HEK293T (cell line): ENCODE measurements around the gene CERS3.

Source experiments
- CTCF ChIA-PET: fragments of 350-600 bp; formaldehyde crosslinking; extraction: SDS; loops from one replicate; lab custom pipeline; 2021; ENCODE audit warnings: antibody characterized with exemption, inconsistent platforms; lab: Yijun Ruan, JAX
- POLR2A ChIA-PET: fragments of 350-600 bp; formaldehyde crosslinking; extraction: SDS; loops from one replicate; lab custom pipeline; 2020; ENCODE audit warnings: antibody characterized with exemption, inconsistent platforms; lab: Yijun Ruan, JAX
- DNase-seq: peaks from one replicate; pipeline ENCODE4 v3.0.0; 2012; ENCODE audit warnings: mixed read lengths; ENCODE audit errors: extremely low spot score
- ARNT ChIP-seq: fragments of 450-650 bp; IDR thresholded peaks from 2 replicates; pipeline ENCODE4 v1.6.1; 2017; ENCODE audit warnings: mild to moderate bottlenecking
- BHLHE40 ChIP-seq: fragments of 450-650 bp; IDR thresholded peaks from 2 replicates; pipeline ENCODE4 v1.6.1; 2016; ENCODE audit warnings: mild to moderate bottlenecking, moderate library complexity, borderline replicate concordance
- CTBP1 ChIP-seq: fragments of 450-650 bp; IDR thresholded peaks from 2 replicates; pipeline ENCODE4 v1.6.1; 2016; ENCODE audit warnings: borderline replicate concordance
- ELF4 ChIP-seq: fragments of 450-650 bp; IDR thresholded peaks from 2 replicates; pipeline ENCODE4 v1.6.1; 2017; ENCODE audit warnings: antibody characterized with exemption
- FOXA1 ChIP-seq: fragments of 450-650 bp; IDR thresholded peaks from 2 replicates; pipeline ENCODE4 v1.6.1; 2016; ENCODE audit warnings: mild to moderate bottlenecking
- FOXK2 ChIP-seq: fragments of 450-650 bp; IDR thresholded peaks from 2 replicates; pipeline ENCODE4 v1.6.1; 2016; ENCODE audit warnings: mild to moderate bottlenecking
- FOXM1 ChIP-seq: fragments of 450-650 bp; IDR thresholded peaks from 2 replicates; pipeline ENCODE4 v1.6.1; 2017; ENCODE audit warnings: mild to moderate bottlenecking, borderline replicate concordance
- HDGF ChIP-seq: fragments of 450-650 bp; IDR thresholded peaks from 2 replicates; pipeline ENCODE4 v1.6.1; 2017; ENCODE audit warnings: antibody characterized with exemption, borderline replicate concordance
- L3MBTL2 ChIP-seq: fragments of 450-650 bp; conservative IDR thresholded peaks from 2 replicates; pipeline ENCODE4 v1.6.1; 2016; ENCODE audit warnings: mild to moderate bottlenecking
- LEF1 ChIP-seq: fragments of 450-650 bp; IDR thresholded peaks from 2 replicates; pipeline ENCODE4 v1.6.1; 2017; ENCODE audit warnings: mild to moderate bottlenecking, borderline replicate concordance
- NFRKB ChIP-seq: fragments of 450-650 bp; IDR thresholded peaks from 2 replicates; pipeline ENCODE4 v1.6.1; 2016; ENCODE audit warnings: mild to moderate bottlenecking, moderate library complexity
- PKNOX1 ChIP-seq: fragments of 450-650 bp; IDR thresholded peaks from 2 replicates; pipeline ENCODE4 v1.6.1; 2016
- SP1 ChIP-seq: fragments of 450-650 bp; IDR thresholded peaks from 2 replicates; pipeline ENCODE4 v1.6.1; 2017
- SUZ12 ChIP-seq: fragments of 450-650 bp; IDR thresholded peaks from 2 replicates; pipeline ENCODE4 v1.6.1; 2016; ENCODE audit warnings: mild to moderate bottlenecking
- TARDBP ChIP-seq: fragments of 450-650 bp; IDR thresholded peaks from 2 replicates; pipeline ENCODE4 v1.6.1; 2016
- ZNF384 ChIP-seq: fragments of 450-650 bp; IDR thresholded peaks from 2 replicates; pipeline ENCODE4 v1.6.1; 2016

The CERS3 gene

DNA sequence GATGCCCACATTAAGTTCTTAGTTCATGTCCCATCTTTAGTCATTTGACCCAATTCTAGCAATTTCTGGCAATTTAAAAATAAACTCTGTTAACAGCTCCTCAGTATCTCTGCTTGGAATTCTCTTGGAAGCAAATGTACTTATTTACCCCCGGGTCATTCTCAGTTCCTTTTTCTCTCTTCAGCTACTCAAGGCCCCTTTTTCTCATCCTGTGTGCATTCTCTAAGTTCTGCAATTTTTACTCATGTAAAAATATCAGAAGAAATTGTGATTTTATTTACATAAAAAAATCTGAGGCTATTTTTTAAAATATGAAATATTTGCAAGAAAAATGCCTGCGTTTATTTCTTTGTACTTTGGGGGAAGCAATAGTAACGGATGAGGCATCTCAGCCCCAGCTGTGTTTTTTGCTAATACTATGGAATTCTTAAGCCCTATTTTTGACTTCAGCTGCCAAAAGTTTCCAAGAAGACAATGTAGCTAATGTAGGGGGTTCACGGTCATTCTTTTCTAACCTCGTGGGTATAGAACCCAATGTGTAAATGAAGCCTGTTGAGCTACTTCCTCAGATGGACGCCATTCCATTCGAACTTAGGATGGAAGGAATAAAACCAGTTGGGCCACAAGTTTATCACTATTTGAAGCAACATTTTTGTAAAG, 20.0 kb downstream of the CERS3 start:
- CTCF ChIA-PET = no interaction called here
- TF ChIP-seq CTBP1 (no peak), LEF1 (no peak), FOXK2 (no peak), SUZ12 (no peak), L3MBTL2 (no peak), PKNOX1 (no peak), NFRKB (no peak), TARDBP (no peak), ELF4 (no peak), ZNF384 (no peak), BHLHE40 (no peak), ARNT (no peak), HDGF (no peak)
- POLR2A ChIA-PET = no interaction called here
- no peak for DNase-seq

DNA sequence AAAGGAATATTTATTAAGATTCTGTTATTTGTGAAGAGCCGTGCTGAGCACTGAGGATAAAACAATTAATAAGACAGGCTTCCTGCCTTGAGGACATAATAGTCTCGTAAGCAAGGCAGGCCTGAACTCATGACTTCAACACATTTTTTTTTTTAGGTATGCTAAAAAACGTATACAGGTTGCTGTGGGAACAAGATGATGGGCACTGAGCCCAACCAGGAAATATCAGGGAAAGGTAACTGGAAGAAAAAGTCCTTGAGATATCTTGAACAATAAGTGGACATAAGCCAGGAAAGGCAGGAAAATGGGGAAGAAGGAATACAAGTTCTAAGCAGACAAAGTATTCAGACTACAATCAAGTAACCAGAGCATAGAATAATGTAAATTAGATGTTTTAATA, 26.1 kb downstream of the CERS3 start:
- no peak for TF ChIP-seq FOXM1
- no peak for TF ChIP-seq NFRKB
- TF ChIP-seq PKNOX1 = no peak
- no peak for TF ChIP-seq FOXA1
- TF ChIP-seq SP1 = no peak
- TF ChIP-seq TARDBP = no peak
- TF ChIP-seq SUZ12 = no peak
- no peak for DNase-seq
- POLR2A ChIA-PET = no interaction called here
- CTCF ChIA-PET = no interaction called here

- no peak for DNase-seq
- ChIA-PET POLR2A (no interaction called here), CTCF (no interaction called here)
- TF ChIP-seq HDGF (no peak), TARDBP (no peak), BHLHE40 (no peak), SUZ12 (no peak), ELF4 (no peak)
Observed at GRCh38 chr15:100501117-100501516, 27.6 kb downstream of the CERS3 start.

GRCh38 chr15:100500226-100500990, 28.3 kb downstream of the CERS3 start:
- DNase-seq = no peak
- POLR2A ChIA-PET = no interaction called here
- TF ChIP-seq ARNT (no peak), L3MBTL2 (no peak), HDGF (no peak), FOXA1 (no peak), NFRKB (no peak), TARDBP (no peak), FOXM1 (no peak)
- CTCF ChIA-PET = no interaction called here

DNA sequence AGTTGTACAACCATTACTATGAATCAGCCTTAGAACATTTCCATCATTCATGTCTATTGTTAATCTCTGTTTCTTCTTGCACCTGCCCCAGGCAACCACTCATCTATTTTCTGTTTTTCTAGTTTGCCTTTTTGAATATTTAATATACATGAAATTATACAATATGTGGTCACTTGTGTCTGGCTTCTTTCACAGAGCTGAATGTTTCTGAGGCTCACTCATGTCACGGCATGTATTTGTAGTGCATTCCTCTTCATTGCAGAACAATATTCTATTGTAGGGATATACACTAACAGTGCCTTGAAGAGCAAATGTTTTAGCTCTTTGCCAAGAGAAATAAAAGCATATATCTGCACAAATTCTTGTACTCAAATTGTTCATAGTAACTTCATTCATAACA, 32.9 kb downstream of the CERS3 start:
- CTCF ChIA-PET = no interaction called here
- POLR2A ChIA-PET = no interaction called here

GRCh38 chr15:100493213-100493612, 35.5 kb downstream of the CERS3 start:
- no peak for DNase-seq
- POLR2A ChIA-PET = no interaction called here
- CTCF ChIA-PET = no interaction called here
- no peak for TF ChIP-seq L3MBTL2
- no peak for TF ChIP-seq LEF1

More for the DNA sequence above, 32.9 kb downstream of the CERS3 start:
- no peak for TF ChIP-seq FOXA1
- TF ChIP-seq SP1 = no peak
- no peak for TF ChIP-seq PKNOX1
- no peak for TF ChIP-seq ELF4
- TF ChIP-seq HDGF = no peak
- TF ChIP-seq CTBP1 = no peak
- no peak for TF ChIP-seq NFRKB
- DNase-seq = no peak

- CTCF ChIA-PET = no interaction called here
- DNase-seq = no peak
- TF ChIP-seq FOXA1 (no peak), TARDBP (no peak), ELF4 (no peak), L3MBTL2 (no peak), LEF1 (no peak), NFRKB (no peak), ZNF384 (no peak), BHLHE40 (no peak), SUZ12 (no peak), FOXK2 (no peak), HDGF (no peak), ARNT (no peak), CTBP1 (no peak), SP1 (no peak), PKNOX1 (no peak), FOXM1 (no peak)
- POLR2A ChIA-PET = interaction anchor here (1.1 kb wide), 1 partner anchor 142 kb away, joined by 3 read pairs; the partner anchor contains the start of gene ADAMTS17
Observed at GRCh38 chr15:100484443-100484842, 44.3 kb downstream of the CERS3 start.
